PC-9 (cell line): Measurements from ENCODE around the gene SLC16A2.

Experiments used
- EZH2 ChIP-seq: fragments of 200-600 bp; sonication (generic); IDR thresholded peaks from 2 replicates; pipeline ENCODE4 v1.8.0; 2017; ENCODE audit warnings: antibody characterized with exemption, low read depth
- TF ChIP-seq, protein P1 (sequence below): fragments of 200-600 bp; sonication (generic); conservative IDR thresholded peaks from 2 replicates; pipeline ENCODE4 v1.6.1; 2017; ENCODE audit warnings: mixed run types, antibody characterized with exemption, mild to moderate bottlenecking, moderate library complexity

DNA sequence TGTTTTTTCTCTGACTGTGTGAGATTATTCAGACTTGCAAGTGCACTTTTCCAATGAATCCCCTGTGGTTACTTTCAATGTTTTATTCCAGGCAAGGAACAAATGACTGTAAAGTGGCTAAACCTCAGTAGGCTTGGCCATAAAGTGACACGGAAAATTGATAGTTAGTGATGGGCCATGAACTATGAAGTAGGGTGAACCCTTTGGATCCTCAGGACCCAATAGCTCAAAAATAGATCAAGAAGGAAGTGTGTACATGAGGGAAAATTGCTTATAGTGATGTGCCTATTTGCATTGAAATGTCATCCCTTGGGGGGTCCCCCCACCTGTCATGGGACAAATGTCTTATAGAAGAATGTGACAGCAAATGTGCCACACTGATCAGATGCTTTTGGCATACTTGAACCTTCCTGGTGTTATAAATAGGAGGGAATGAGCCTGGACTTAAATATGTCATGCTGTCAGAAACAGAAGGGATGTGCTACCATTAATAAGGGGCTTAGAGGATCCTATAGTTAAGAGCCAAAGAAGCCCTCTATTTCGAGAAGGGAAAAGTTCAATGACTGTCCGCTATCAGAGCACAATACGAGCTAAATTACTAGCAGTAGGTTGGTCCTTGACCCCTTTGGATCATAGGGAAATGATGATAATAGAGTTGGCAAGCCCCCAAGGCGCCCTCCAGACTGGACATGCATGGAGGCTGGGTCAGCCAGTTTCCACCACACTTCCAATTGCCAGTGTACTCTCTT lies 30.3 kb downstream of the SLC16A2 start:
- no peak for TF ChIP-seq EZH2
- TF ChIP-seq, protein P1, sequence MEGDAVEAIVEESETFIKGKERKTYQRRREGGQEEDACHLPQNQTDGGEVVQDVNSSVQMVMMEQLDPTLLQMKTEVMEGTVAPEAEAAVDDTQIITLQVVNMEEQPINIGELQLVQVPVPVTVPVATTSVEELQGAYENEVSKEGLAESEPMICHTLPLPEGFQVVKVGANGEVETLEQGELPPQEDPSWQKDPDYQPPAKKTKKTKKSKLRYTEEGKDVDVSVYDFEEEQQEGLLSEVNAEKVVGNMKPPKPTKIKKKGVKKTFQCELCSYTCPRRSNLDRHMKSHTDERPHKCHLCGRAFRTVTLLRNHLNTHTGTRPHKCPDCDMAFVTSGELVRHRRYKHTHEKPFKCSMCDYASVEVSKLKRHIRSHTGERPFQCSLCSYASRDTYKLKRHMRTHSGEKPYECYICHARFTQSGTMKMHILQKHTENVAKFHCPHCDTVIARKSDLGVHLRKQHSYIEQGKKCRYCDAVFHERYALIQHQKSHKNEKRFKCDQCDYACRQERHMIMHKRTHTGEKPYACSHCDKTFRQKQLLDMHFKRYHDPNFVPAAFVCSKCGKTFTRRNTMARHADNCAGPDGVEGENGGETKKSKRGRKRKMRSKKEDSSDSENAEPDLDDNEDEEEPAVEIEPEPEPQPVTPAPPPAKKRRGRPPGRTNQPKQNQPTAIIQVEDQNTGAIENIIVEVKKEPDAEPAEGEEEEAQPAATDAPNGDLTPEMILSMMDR, result no peak
